ENCODE results near the gene PRLH.
"Not testable (repeated sequence)": the region's sequence is repeated elsewhere in the genome, so short reads cannot be mapped to it uniquely, and the experiment has no call there.

Gene PRLH

GRCh38 chr2:237603718-237604362 lies 37.5 kb downstream of the PRLH start:
- Mint-ChIP-seq H3K4me3 (peak overlapping the region in 1 of 3 experiments; percentile 13), H3K27ac (peak overlapping the region in 1 of 3 experiments; percentile 20), H3K4me1 (peaks cover 31% of the 10 kb centered on the region), H3K36me3 (ENCODE audit: low read depth) (no peaks in the 10 kb centered on the region), H3K9me3 (no peaks in the 10 kb centered on the region), H3K27me3 (ENCODE audit: low read depth) (peaks cover 23% of the 10 kb centered on the region)
- no peak for TF ChIP-seq CTCF (IDR thresholded peaks at IDR 0.05; ENCODE audit: unreplicated experiment in 3 of 3)

GRCh38 chr2:237604391-237604790 lies 38.0 kb downstream of the PRLH start:
- Mint-ChIP-seq H3K9me3 (no peaks in the 10 kb centered on the region), H3K27ac (no peak overlapping the region), H3K4me1 (peaks cover 31% of the 10 kb centered on the region), H3K36me3 (ENCODE audit: low read depth) (no peaks in the 10 kb centered on the region), H3K4me3 (no peak overlapping the region), H3K27me3 (ENCODE audit: low read depth) (peaks cover 20% of the 10 kb centered on the region)
- TF ChIP-seq CTCF (IDR thresholded peaks at IDR 0.05; ENCODE audit: unreplicated experiment in 3 of 3): no peak

- Mint-ChIP-seq H3K4me3 (no peak overlapping the region), H3K27ac (no peak overlapping the region), H3K4me1 (peaks cover 27% of the 10 kb centered on the region), H3K9me3 (no peaks in the 10 kb centered on the region), H3K36me3 (ENCODE audit: low read depth) (no peaks in the 10 kb centered on the region), H3K27me3 (ENCODE audit: low read depth) (peaks cover 20% of the 10 kb centered on the region)
- TF ChIP-seq CTCF (IDR thresholded peaks at IDR 0.05; ENCODE audit: unreplicated experiment in 3 of 3): no peak
Measured at GRCh38 chr2:237604960-237605359, 38.6 kb downstream of the PRLH start.

- not testable (repeated sequence) for H3K27ac Mint-ChIP-seq; H3K36me3 Mint-ChIP-seq (ENCODE audit: low read depth); H3K9me3 Mint-ChIP-seq; H3K4me3 Mint-ChIP-seq
- peaks cover 13% of the 10 kb centered on the region for H3K27me3 Mint-ChIP-seq (ENCODE audit: low read depth)
- peaks cover 21% of the 10 kb centered on the region for H3K4me1 Mint-ChIP-seq
Measured at GRCh38 chr2:237606522-237606921, 40.1 kb downstream of the PRLH start.

GRCh38 chr2:237612527-237613357 lies 46.4 kb downstream of the PRLH start:
- Mint-ChIP-seq H3K27ac (no peak overlapping the region), H3K36me3 (ENCODE audit: low read depth) (no peaks in the 10 kb centered on the region), H3K4me3 (no peak overlapping the region), H3K27me3 (ENCODE audit: low read depth) (peaks cover 5% of the 10 kb centered on the region), H3K9me3 (no peaks in the 10 kb centered on the region), H3K4me1 (peaks cover 42% of the 10 kb centered on the region)
- TF ChIP-seq CTCF (IDR thresholded peaks at IDR 0.05; ENCODE audit: unreplicated experiment in 3 of 3): no peak

GRCh38 chr2:237613679-237614078 lies 47.3 kb downstream of the PRLH start:
- Mint-ChIP-seq H3K27me3 (ENCODE audit: low read depth) (no peaks in the 10 kb centered on the region), H3K36me3 (ENCODE audit: low read depth) (no peaks in the 10 kb centered on the region), H3K27ac (no peak overlapping the region), H3K4me3 (no peak overlapping the region), H3K9me3 (no peaks in the 10 kb centered on the region), H3K4me1 (peaks cover 51% of the 10 kb centered on the region)
- TF ChIP-seq CTCF (IDR thresholded peaks at IDR 0.05; ENCODE audit: unreplicated experiment in 3 of 3): no peak

Data from nephron (organoid).